H1 (cell line): ENCODE data around the gene CLEC14A. TPM values are rescaled to one million over a fixed set of nuclear protein-coding genes. Genes with fewer than 3 reads are reported as not detected.
A peak's percentile ranks its signal among the peaks of the same experiment; 100 is the strongest.

Experiments
- CTCF ChIA-PET: fragments of 300-600 bp; sonication (Branson Sonifier 250); formaldehyde crosslinking; loops from one replicate; lab custom pipeline; 2021; ENCODE audit not compliant: partially characterized antibody; lab: Charles Lee
- POLR2A ChIA-PET: fragments of 300-600 bp; sonication (Branson Sonifier 250); formaldehyde crosslinking; loops from one replicate; lab custom pipeline; 2021; ENCODE audit warnings: inconsistent platforms; ENCODE audit not compliant: partially characterized antibody; lab: Charles Lee
- DNase-seq, 2 experiments: peaks; one replicate each; pipeline versions ENCODE4 v3.0.0 to v3.0.0-alpha.2; 2010 to 2022; ENCODE audit warnings: low spot score in 2 of 2, low read depth in 1 of 2, mixed read lengths in 1 of 2
- FAIRE-seq: peaks from 2 replicates; lab custom pipeline; 2011; peaks lifted over from hg19 to GRCh38; lab: Jason Lieb, UNC
- H2AFZ ChIP-seq: 2 replicates; pipeline ENCODE4 v1.8.1; 2012; ENCODE audit warnings: low read length, inconsistent platforms
- H2AK5ac ChIP-seq: 2 replicates; pipeline ENCODE4 v1.6.1; 2013; ENCODE audit warnings: low read depth, low read length
- H2BK120ac ChIP-seq: replicated peaks from 2 replicates; pipeline ENCODE3; 2013; ENCODE audit warnings: low read depth, low read length, inconsistent platforms
- H2BK12ac ChIP-seq: 2 replicates; pipeline ENCODE4 v1.6.1; 2013; ENCODE audit warnings: low read depth, low read length
- H2BK15ac ChIP-seq: 2 replicates; pipeline ENCODE4 v1.6.1; 2013; ENCODE audit warnings: low read length
- H2BK20ac ChIP-seq: 2 replicates; pipeline ENCODE4 v1.6.1; 2013; ENCODE audit warnings: low read length
- H2BK5ac ChIP-seq: 2 replicates; pipeline ENCODE4 v1.6.1; 2013; ENCODE audit warnings: low read depth, low read length
- H3K14ac ChIP-seq: 2 replicates; pipeline ENCODE4 v1.6.1; 2013; ENCODE audit warnings: inconsistent platforms; ENCODE audit not compliant: insufficient read length
- H3K18ac ChIP-seq: 2 replicates; pipeline ENCODE4 v1.6.1; 2013; ENCODE audit warnings: low read length; ENCODE audit errors: extremely low read depth
- H3K23ac ChIP-seq: 2 replicates; pipeline ENCODE4 v1.6.1; 2013; ENCODE audit warnings: inconsistent platforms; ENCODE audit not compliant: insufficient read length
- H3K23me2 ChIP-seq: 2 replicates; pipeline ENCODE4 v1.6.1; 2013; ENCODE audit warnings: low read depth, low read length
- H3K27ac ChIP-seq: 2 replicates; pipeline ENCODE4 v1.6.1; 2011; ENCODE audit warnings: low read depth, low read length, inconsistent platforms
- H3K27me3 ChIP-seq, 4 experiments: replicated peaks in 1 of 4; 1 replicate in 1 of 4; 2 replicates in 3 of 4; pipeline versions ENCODE4 v1.6.1 to v1.8.1; 2011 to 2013; ENCODE audit warnings: low read length in 3 of 4, mild to moderate bottlenecking in 3 of 4, inconsistent platforms in 2 of 4, mixed read lengths in 2 of 4, moderate library complexity in 1 of 4; ENCODE audit not compliant: control insufficient read depth in 3 of 4, insufficient read depth in 3 of 4; ENCODE audit errors: extremely low read depth in 1 of 4
- H3K36me3 ChIP-seq, 4 experiments: 2 replicates each; pipeline versions ENCODE4 v1.6.1 to v1.8.1; 2011 to 2013; ENCODE audit warnings: mild to moderate bottlenecking in 4 of 4, low read length in 3 of 4, moderate library complexity in 2 of 4, control low read depth in 1 of 4, inconsistent platforms in 1 of 4; ENCODE audit not compliant: insufficient read depth in 4 of 4, control insufficient read depth in 2 of 4
- H3K4ac ChIP-seq: replicated peaks from 2 replicates; pipeline ENCODE3; 2013; ENCODE audit warnings: low read length, low read depth, mixed read lengths, inconsistent platforms; ENCODE audit not compliant: insufficient read length
- H3K4me1 ChIP-seq, 4 experiments: replicated peaks in 1 of 4; 1 replicate in 1 of 4; 2 replicates in 3 of 4; pipeline versions ENCODE4 v1.6.1 to v1.8.1; 2011 to 2013; ENCODE audit warnings: low read length in 3 of 4, inconsistent platforms in 2 of 4, mixed read lengths in 1 of 4; ENCODE audit not compliant: insufficient read depth in 4 of 4, control insufficient read depth in 3 of 4
- H3K4me2 ChIP-seq, 2 experiments: 2 replicates each; pipeline versions ENCODE4 v1.6.1 to v1.8.1; 2011 to 2013; ENCODE audit warnings: low read depth in 2 of 2, low read length in 2 of 2, control low read depth in 1 of 2, inconsistent platforms in 1 of 2, mild to moderate bottlenecking in 1 of 2; ENCODE audit not compliant: insufficient read depth in 1 of 2
- H3K4me3 ChIP-seq, 4 experiments: fragments of 200-600, 300-600 bp in 1 of 4; sonication (generic), shearing (Covaris generic), sonication (Bioruptor Twin) in 1 of 4; 2 replicates each; pipeline versions ENCODE4 v1.5.1 to v1.8.1; 2011 to 2016; ENCODE audit warnings: low read length in 4 of 4, low read depth in 3 of 4, control low read depth in 2 of 4, inconsistent platforms in 2 of 4, mild to moderate bottlenecking in 2 of 4, mixed read lengths in 1 of 4, moderate library complexity in 1 of 4; ENCODE audit not compliant: insufficient read depth in 2 of 4; ENCODE audit errors: extremely low read depth in 1 of 4
- H3K56ac ChIP-seq: replicated peaks from 2 replicates; pipeline ENCODE3; 2013; ENCODE audit warnings: low read depth, mild to moderate bottlenecking, mixed read lengths, low read length, inconsistent platforms; ENCODE audit not compliant: insufficient read length
- H3K79me1 ChIP-seq: 2 replicates; pipeline ENCODE4 v1.6.1; 2013; ENCODE audit warnings: low read depth, low read length, control low read depth
- H3K79me2 ChIP-seq, 2 experiments: 2 replicates each; pipeline versions ENCODE4 v1.6.1 to v1.8.1; 2012 to 2013; ENCODE audit warnings: low read length in 2 of 2, mild to moderate bottlenecking in 2 of 2, inconsistent platforms in 1 of 2; ENCODE audit not compliant: insufficient read depth in 2 of 2, control insufficient read depth in 1 of 2
- H3K9ac ChIP-seq, 4 experiments: replicated peaks in 1 of 4; 1 replicate in 1 of 4; 2 replicates in 3 of 4; pipeline versions ENCODE4 v1.6.1 to v1.8.1; 2011 to 2013; ENCODE audit warnings: low read depth in 3 of 4, low read length in 3 of 4, control low read depth in 2 of 4, mild to moderate bottlenecking in 2 of 4, moderate library complexity in 2 of 4, inconsistent platforms in 1 of 4; ENCODE audit errors: extremely low read depth in 1 of 4
- H3K9me3 ChIP-seq, 2 experiments: 2 replicates each; pipeline versions ENCODE4 v1.6.1 to v1.8.1; 2012 to 2013; ENCODE audit warnings: mild to moderate bottlenecking in 2 of 2, moderate library complexity in 2 of 2, control low read depth in 1 of 2, inconsistent platforms in 1 of 2, low read depth in 1 of 2, low read length in 1 of 2, mixed read lengths in 1 of 2; ENCODE audit not compliant: insufficient read depth in 2 of 2
- H4K20me1 ChIP-seq, 2 experiments: replicated peaks in 1 of 2; 2 replicates each; pipeline versions ENCODE3 to v1.8.1; 2011 to 2013; ENCODE audit warnings: inconsistent platforms in 2 of 2, low read length in 2 of 2, mild to moderate bottlenecking in 1 of 2; ENCODE audit not compliant: insufficient read depth in 2 of 2, control insufficient read depth in 1 of 2
- H4K5ac ChIP-seq: 2 replicates; pipeline ENCODE4 v1.6.1; 2013; ENCODE audit warnings: low read length, low read depth, mixed read lengths, inconsistent platforms; ENCODE audit not compliant: insufficient read length
- H4K8ac ChIP-seq: 2 replicates; pipeline ENCODE4 v1.8.0; 2013; ENCODE audit warnings: mild to moderate bottlenecking, moderate library complexity, low read length, inconsistent platforms; ENCODE audit not compliant: insufficient read depth; ENCODE audit errors: extremely low read depth
- H4K91ac ChIP-seq: replicated peaks from 2 replicates; pipeline ENCODE3; 2013; ENCODE audit warnings: low read length, mixed read lengths, inconsistent platforms; ENCODE audit not compliant: insufficient read length
- ASH2L ChIP-seq: fragments of 200-600, 300-600 bp; sonication (generic); IDR thresholded peaks from one replicate; pipeline ENCODE4 v1.7.1; 2017; ENCODE audit warnings: low read length
- BRCA1 ChIP-seq: IDR thresholded peaks from 2 replicates; pipeline ENCODE4 v1.6.1; 2012; ENCODE audit warnings: low read depth, low read length, improper control_type of control experiment
- EZH2 ChIP-seq: fragments of 200-600 bp; sonication (generic); IDR thresholded peaks from 2 replicates; pipeline ENCODE4 v1.7.1; 2012; ENCODE audit warnings: low read depth, mild to moderate bottlenecking, moderate library complexity, low read length, inconsistent platforms; ENCODE audit not compliant: severe bottlenecking
- JUND ChIP-seq: IDR thresholded peaks from 2 replicates; pipeline ENCODE4 v1.6.1; 2011; ENCODE audit warnings: mild to moderate bottlenecking, improper control_type of control experiment, low read length
- MAFK ChIP-seq: IDR thresholded peaks from 2 replicates; pipeline ENCODE4 v1.6.1; 2012; ENCODE audit warnings: low read depth, mild to moderate bottlenecking, improper control_type of control experiment, low read length
- RNF2 ChIP-seq: fragments of 200-900, 300-1000 bp; sonication (generic); IDR thresholded peaks from 2 replicates; pipeline ENCODE4 v1.7.1; 2016; ENCODE audit warnings: borderline replicate concordance, low read depth, mild to moderate bottlenecking, antibody characterized with exemption, low read length; ENCODE audit not compliant: poor library complexity, severe bottlenecking; ENCODE audit errors: missing control alignments
- SUZ12 ChIP-seq: fragments of 200-600 bp; sonication (generic); IDR thresholded peaks from 2 replicates; pipeline ENCODE4 v1.6.1; 2012; ENCODE audit warnings: mild to moderate bottlenecking, inconsistent platforms, low read length, moderate library complexity, mixed read lengths
- TBP ChIP-seq: IDR thresholded peaks from 2 replicates; pipeline ENCODE4 v1.6.1; 2011; ENCODE audit warnings: low read depth, low read length, improper control_type of control experiment
- WGBS, 2 experiments: shearing (Covaris generic) in 1 of 2; methylation state at CpG; one replicate each; pipeline versions ENCODE4 v1.1.6 to v1.1.7; 2013 to 2015; ENCODE audit warnings: low lambda C conversion rate in 2 of 2, mixed read lengths in 2 of 2, inconsistent platforms in 1 of 2, low coverage in 1 of 2, missing lambda C conversion rate in 1 of 2; ENCODE audit not compliant: insufficient replicate concordance in 2 of 2, insufficient coverage in 1 of 2, insufficient read length in 1 of 2; ENCODE audit errors: extremely low coverage in 1 of 2, missing lambda C conversion rate in 1 of 2; 5-methylcytosine and 5-hydroxymethylcytosine counted together
- polyA plus RNA-seq, 7 experiments: library from polyadenylated mRNA; depleted of rRNA in 3 of 7; stranded (reverse) in 5 of 7; unstranded in 2 of 7; fragments of >200 nt in 5 of 7; fragments of 200-250 nt in 2 of 7; gene quantifications; 1 replicate in 5 of 7; 2 replicates in 1 of 7; 4 replicates in 1 of 7; pipeline versions ENCODE4 v1.2.1 to v1.2.3, GENCODE V29; 2011 to 2013; ENCODE audit warnings: missing spikeins in 2 of 7, mixed read lengths in 2 of 7
- total RNA-seq: library from RNA; stranded (reverse); fragmentation: NEBNext Ultra II Directional; extraction: Animal tissue kit (Norgen Biotek cat#: 25700); gene quantifications from 2 replicates; pipeline ENCODE4 v1.2.1, GENCODE V29; 2021
- TF ChIP-seq, protein P1 (sequence below): IDR thresholded peaks from 2 replicates; pipeline ENCODE4 v1.6.1; 2012; ENCODE audit warnings: inconsistent platforms

The CLEC14A gene
- total and polyA plus RNA-seq, 2 of the 8 experiments (the other 6 are each of a cell fraction or from before 2014, with no cell fraction given): 0.09 to 0.13 TPM

DNA sequence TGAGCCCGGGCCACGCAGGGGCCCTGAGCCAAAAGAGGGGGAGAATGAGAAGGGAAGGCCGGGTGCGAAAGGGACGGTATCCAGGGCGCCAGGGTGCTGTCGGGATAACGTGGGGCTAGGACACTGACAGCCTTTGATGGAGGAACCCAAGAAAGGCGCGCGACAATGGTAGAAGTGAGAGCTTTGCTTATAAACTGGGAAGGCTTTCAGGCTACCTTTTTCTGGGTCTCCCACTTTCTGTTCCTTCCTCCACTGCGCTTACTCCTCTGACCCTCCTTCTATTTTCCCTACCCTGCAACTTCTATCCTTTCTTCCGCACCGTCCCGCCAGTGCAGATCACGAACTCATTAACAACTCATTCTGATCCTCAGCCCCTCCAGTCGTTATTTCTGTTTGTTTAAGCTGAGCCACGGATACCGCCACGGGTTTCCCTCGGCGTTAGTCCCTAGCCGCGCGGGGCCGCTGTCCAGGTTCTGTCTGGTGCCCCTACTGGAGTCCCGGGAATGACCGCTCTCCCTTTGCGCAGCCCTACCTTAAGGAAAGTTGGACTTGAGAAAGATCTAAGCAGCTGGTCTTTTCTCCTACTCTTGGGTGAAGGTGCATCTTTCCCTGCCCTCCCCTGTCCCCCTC, 45.2 kb downstream of the CLEC14A start:
- CTCF ChIA-PET: interaction anchor here (0.7 to 2.6 kb wide), 6 partner anchors 10 to 1281 kb away, joined by 3 to 8 read pairs (median 3); no protein-coding TSS in a partner anchor
- TF ChIP-seq RNF2 (peak; percentile 60), EZH2 (peak; percentile 91), TBP (no peak), JUND (no peak), ASH2L (peak; percentile 33), SUZ12 (peak; percentile 94; the same call in 1 of the 2 replicates), MAFK (no peak), BRCA1 (no peak)
- TF ChIP-seq, protein P1, sequence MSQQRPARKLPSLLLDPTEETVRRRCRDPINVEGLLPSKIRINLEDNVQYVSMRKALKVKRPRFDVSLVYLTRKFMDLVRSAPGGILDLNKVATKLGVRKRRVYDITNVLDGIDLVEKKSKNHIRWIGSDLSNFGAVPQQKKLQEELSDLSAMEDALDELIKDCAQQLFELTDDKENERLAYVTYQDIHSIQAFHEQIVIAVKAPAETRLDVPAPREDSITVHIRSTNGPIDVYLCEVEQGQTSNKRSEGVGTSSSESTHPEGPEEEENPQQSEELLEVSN: 0 out of 2 replicates have a peak, but pooled peaks have one; percentile 8

More for the DNA sequence above, 45.2 kb downstream of the CLEC14A start:
- Histone ChIP-seq H3K79me2 (no peaks in the 10 kb centered on the region), H3K4me3 (peak overlapping the region in 3 of 4 experiments; percentile 12 to 56 (median 15); a peak in 5 of 8 replicates), H2BK20ac (no peak overlapping the region), H3K79me1 (no peaks in the 10 kb centered on the region), H2BK5ac (no peak overlapping the region), H3K36me3 (peaks cover 0 to 5% (median 0%) of the 10 kb centered on the region in 4 experiments; a peak in 1 of 8 replicates), H3K27me3 (peaks cover 55 to 86% (median 75%) of the 10 kb centered on the region in 4 experiments), H3K4ac (no peak overlapping the region), H3K23ac (no peak overlapping the region), H2BK15ac (no peak overlapping the region), H4K5ac (no peak overlapping the region), H2AK5ac (no peak overlapping the region), H3K56ac (no peak overlapping the region), H3K23me2 (peaks cover 12% of the 10 kb centered on the region), H3K9me3 (peaks cover 4 to 10% of the 10 kb centered on the region in 2 experiments; a peak in 2 of 4 replicates), H4K91ac (no peak overlapping the region), H4K20me1 (peaks cover 5 to 10% of the 10 kb centered on the region in 2 experiments), H2BK120ac (no peak overlapping the region), H3K4me2 (peak overlapping the region; percentile 76 to 85), H4K8ac (no peak overlapping the region), H3K14ac (no peak overlapping the region), H2AFZ (no peak overlapping the region), H3K9ac (no peak overlapping the region), H3K27ac (no peak overlapping the region), H2BK12ac (no peak overlapping the region), H3K4me1 (peaks cover 3 to 20% (median 12%) of the 10 kb centered on the region in 4 experiments), H3K18ac (no peak overlapping the region)
- FAIRE-seq (no peak), DNase-seq (no peak)
- POLR2A ChIA-PET: interaction anchor here (1.0 to 8.9 kb wide), 8 partner anchors 9 to 389 kb away, joined by 3 to 70 read pairs (median 6); partner anchors contain the start of gene CLEC14A
- 25% methylated on average over 29 of the region's 29 CpGs; no CpG with 5 or more reads in 1 of the 2 experiments for WGBS, 2 experiments
